ENCODE data around the gene MUC2.

DNA sequence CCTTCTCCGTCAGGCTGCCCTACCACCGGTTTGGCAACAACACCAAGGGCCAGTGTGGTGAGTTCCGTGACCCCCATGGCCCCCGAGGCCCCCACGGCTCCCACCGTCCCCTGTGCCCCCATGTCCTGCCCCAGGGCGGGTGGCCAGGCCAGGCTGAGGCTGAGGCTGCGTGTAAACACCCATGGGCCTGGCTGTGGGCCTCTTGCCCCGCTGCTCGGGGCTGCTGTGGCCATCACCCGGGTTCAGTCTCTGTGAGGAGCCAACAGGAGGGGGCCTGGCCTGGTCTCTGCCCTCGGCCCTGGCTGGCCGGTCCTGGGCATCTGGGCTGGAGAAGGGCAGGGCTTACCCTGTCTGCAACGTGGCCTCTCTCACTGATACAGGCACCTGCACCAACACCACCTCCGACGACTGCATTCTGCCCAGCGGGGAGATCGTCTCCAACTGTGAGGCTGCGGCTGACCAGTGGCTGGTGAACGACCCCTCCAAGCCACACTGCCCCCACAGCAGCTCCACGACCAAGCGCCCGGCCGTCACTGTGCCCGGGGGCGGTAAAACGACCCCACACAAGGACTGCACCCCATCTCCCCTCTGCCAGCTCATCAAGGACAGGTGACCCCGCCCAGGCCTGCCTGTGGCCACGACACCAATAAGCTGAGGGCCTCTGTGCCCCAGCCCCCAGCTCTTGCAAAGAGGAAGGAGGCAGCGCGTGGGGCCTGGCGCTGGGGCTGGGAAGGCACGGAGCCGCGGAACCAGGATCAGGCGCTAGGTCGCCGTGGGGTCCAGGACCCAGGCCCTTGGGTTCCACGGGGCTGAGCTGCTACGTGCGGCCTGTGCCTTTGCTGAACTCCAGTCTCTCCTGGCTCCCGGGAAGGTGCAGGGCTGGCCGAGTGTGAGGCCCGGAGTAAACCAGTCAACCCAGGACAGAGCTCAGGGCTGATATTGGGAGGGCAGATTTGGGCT lies 29.0 kb downstream of the MUC2 start:
- no peak for TF ChIP-seq CTCF (conservative IDR thresholded peaks at IDR 0.05; ENCODE audit: low read depth, low read length)
- no peak for TF ChIP-seq EZH2 (IDR thresholded peaks at IDR 0.05; ENCODE audit: low read length, unreplicated experiment)

All from PC-3 (cell line).